ENCODE measurements around the gene KIF1C.

- TF ChIP-seq, protein P1, sequence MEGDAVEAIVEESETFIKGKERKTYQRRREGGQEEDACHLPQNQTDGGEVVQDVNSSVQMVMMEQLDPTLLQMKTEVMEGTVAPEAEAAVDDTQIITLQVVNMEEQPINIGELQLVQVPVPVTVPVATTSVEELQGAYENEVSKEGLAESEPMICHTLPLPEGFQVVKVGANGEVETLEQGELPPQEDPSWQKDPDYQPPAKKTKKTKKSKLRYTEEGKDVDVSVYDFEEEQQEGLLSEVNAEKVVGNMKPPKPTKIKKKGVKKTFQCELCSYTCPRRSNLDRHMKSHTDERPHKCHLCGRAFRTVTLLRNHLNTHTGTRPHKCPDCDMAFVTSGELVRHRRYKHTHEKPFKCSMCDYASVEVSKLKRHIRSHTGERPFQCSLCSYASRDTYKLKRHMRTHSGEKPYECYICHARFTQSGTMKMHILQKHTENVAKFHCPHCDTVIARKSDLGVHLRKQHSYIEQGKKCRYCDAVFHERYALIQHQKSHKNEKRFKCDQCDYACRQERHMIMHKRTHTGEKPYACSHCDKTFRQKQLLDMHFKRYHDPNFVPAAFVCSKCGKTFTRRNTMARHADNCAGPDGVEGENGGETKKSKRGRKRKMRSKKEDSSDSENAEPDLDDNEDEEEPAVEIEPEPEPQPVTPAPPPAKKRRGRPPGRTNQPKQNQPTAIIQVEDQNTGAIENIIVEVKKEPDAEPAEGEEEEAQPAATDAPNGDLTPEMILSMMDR (IDR thresholded peaks at IDR 0.05), result no peak
- no peak for TF ChIP-seq POLR2A (IDR thresholded peaks at IDR 0.05; ENCODE audit: low read depth)
- TF ChIP-seq POLR2AphosphoS5 (IDR thresholded peaks at IDR 0.05), result no peak
- TF ChIP-seq EP300 (IDR thresholded peaks at IDR 0.05), result no peak
Measured at GRCh38 chr17:5034063-5034462, 36.3 kb downstream of the KIF1C start.
